H1 (cell line): Measurements from ENCODE around the gene SLC6A17. TPM values are rescaled to one million over a fixed set of nuclear protein-coding genes. Genes with fewer than 3 reads are reported as not detected.

Experiments
- E2F6 ChIP-seq: IDR thresholded peaks from 2 replicates; pipeline ENCODE4 v1.6.1; 2012; ENCODE audit warnings: inconsistent platforms
- EGR1 ChIP-seq: IDR thresholded peaks from 2 replicates; pipeline ENCODE4 v1.6.1; 2011; ENCODE audit warnings: low read depth, low read length, borderline replicate concordance
- KDM4A ChIP-seq: IDR thresholded peaks from one replicate; pipeline ENCODE4 v1.7.1; 2012; ENCODE audit warnings: low read depth, mild to moderate bottlenecking, moderate library complexity, low read length, inconsistent platforms; ENCODE audit not compliant: severe bottlenecking
- POLR2AphosphoS5 ChIP-seq: IDR thresholded peaks from 2 replicates; pipeline ENCODE4 v1.6.1; 2011; ENCODE audit warnings: low read depth, low read length
- RAD21 ChIP-seq, 2 experiments: IDR thresholded peaks in 1 of 2; conservative IDR thresholded peaks in 1 of 2; 2 replicates each; pipeline ENCODE4 v1.6.1; 2011; ENCODE audit warnings: low read depth in 2 of 2, low read length in 2 of 2, improper control_type of control experiment in 1 of 2, inconsistent platforms in 1 of 2, mild to moderate bottlenecking in 1 of 2, moderate library complexity in 1 of 2
- RBBP5 ChIP-seq: IDR thresholded peaks from 2 replicates; pipeline ENCODE4 v1.7.1; 2012; ENCODE audit warnings: low read depth, mild to moderate bottlenecking, inconsistent platforms, low read length, moderate library complexity, borderline replicate concordance
- RFX5 ChIP-seq: IDR thresholded peaks from 2 replicates; pipeline ENCODE4 v1.6.1; 2011; ENCODE audit warnings: low read depth, low read length, improper control_type of control experiment, borderline replicate concordance
- TEAD4 ChIP-seq: IDR thresholded peaks from 2 replicates; pipeline ENCODE4 v1.6.1; 2012; ENCODE audit warnings: low read depth, low read length, inconsistent platforms, mixed read lengths
- polyA plus RNA-seq, 7 experiments: library from polyadenylated mRNA; depleted of rRNA in 3 of 7; stranded (reverse) in 5 of 7; unstranded in 2 of 7; fragments of >200 nt in 5 of 7; fragments of 200-250 nt in 2 of 7; gene quantifications; 1 replicate in 5 of 7; 2 replicates in 1 of 7; 4 replicates in 1 of 7; pipeline versions ENCODE4 v1.2.1 to v1.2.3, GENCODE V29; 2011 to 2013; ENCODE audit warnings: missing spikeins in 2 of 7, mixed read lengths in 2 of 7
- total RNA-seq: library from RNA; stranded (reverse); fragmentation: NEBNext Ultra II Directional; extraction: Animal tissue kit (Norgen Biotek cat#: 25700); gene quantifications from 2 replicates; pipeline ENCODE4 v1.2.1, GENCODE V29; 2021

The SLC6A17 gene
- total and polyA plus RNA-seq, 2 of the 8 experiments (the other 6 are each of a cell fraction or from before 2014, with no cell fraction given): 0.15 to 0.28 TPM

- TF ChIP-seq POLR2AphosphoS5: peak; percentile 68
- TF ChIP-seq RBBP5: peak; percentile 47; the same call in 1 of the 2 replicates
- TF ChIP-seq E2F6: no peak
- no peak for TF ChIP-seq RFX5
- TF ChIP-seq KDM4A: peak; percentile 55
- TF ChIP-seq RAD21 (IDR thresholded peaks at IDR 0.05 in 1 of 2, conservative IDR thresholded peaks at IDR 0.05 in 1 of 2; ENCODE audit: low read depth in 2 of 2, low read length in 2 of 2): no peak
- no peak for TF ChIP-seq EGR1
- TF ChIP-seq TEAD4: no peak
These were observed 59.7 kb downstream of the SLC6A17 start, which contains the start of gene KCNC4 (continued) for GRCh38 chr1:110209715-110210603.
